ENCODE measurements around the gene DDR2. TPM values are rescaled to one million over a fixed set of nuclear protein-coding genes. Genes with fewer than 3 reads are reported as not detected.

The DDR2 gene
- total RNA-seq, 3 donors from 2014 or later = 0.29 to 0.84 (median 0.38) TPM

DNA sequence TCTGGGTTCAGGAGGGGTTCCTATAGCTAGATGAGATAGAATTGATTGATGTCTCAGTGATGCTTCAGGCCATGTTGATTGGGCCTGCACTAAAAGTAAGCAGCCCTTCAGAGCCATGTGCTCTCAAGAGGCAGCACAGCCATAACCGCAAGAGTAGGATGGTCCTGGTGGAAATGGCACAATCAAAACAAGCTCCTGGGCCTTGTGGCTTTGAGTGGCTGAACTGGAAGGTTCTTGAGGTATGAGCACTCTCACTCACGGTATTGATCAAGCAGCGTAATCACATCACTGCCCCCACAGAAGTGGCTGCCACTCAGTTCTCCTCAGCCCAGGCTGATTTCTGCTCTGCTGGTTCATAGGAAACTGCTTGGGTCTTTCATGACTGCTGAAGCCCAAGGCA, 76.0 kb downstream of the DDR2 start:
- DNase-seq = no peak
- no peak overlapping the region for H3K4me3 Mint-ChIP-seq
- H3K36me3 Mint-ChIP-seq (ENCODE audit: insufficient read depth) = no peaks in the 10 kb centered on the region
- no peaks in the 10 kb centered on the region for H3K9me3 Mint-ChIP-seq
- H3K27me3 Mint-ChIP-seq (ENCODE audit: low read depth) = no peaks in the 10 kb centered on the region
- no peaks in the 10 kb centered on the region for H3K4me1 Mint-ChIP-seq (ENCODE audit: low read depth)
- no peak for ATAC-seq

DNA sequence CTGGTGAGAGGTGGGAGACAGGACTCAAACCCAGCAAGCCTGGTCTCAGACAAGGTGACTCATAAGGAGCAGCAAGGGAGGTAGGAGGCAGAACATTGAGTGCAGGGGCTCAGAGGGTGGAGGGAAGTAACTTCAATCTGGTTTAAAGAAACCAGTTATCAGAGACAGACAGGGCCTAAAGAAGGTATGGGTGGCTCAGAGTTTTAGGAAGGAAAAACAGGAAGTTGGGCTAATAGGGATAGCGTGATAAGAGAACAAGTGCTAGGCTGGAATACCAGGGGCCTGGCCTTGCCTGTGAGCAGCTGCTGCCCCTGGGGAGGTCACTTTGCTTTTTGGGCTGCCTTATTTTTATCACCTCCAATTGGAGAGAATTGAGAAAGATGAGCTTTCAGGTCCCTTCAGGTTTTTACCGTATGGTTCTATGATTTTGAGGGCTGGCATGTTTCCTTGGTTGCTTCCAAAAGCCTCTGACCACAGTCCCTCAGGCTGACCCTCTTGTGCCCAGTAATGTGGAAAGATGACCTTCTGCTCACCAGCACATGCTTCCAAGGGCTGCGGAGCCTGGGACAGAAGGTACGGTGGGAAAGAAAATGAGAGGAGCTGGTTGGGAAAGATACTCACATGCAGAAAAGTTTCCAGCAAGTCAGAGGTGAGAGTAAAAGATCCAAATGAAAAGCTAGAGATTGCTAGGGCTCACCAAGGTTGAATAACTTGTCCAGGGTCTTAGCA, 77.0 kb downstream of the DDR2 start:
- no peaks in the 10 kb centered on the region for H3K27me3 Mint-ChIP-seq (ENCODE audit: low read depth)
- no peaks in the 10 kb centered on the region for H3K4me1 Mint-ChIP-seq (ENCODE audit: low read depth)
- DNase-seq (no peak), ATAC-seq (no peak)
- no peak overlapping the region for H3K4me3 Mint-ChIP-seq
- no peaks in the 10 kb centered on the region for H3K36me3 Mint-ChIP-seq (ENCODE audit: insufficient read depth)
- H3K9me3 Mint-ChIP-seq = no peaks in the 10 kb centered on the region

DNA sequence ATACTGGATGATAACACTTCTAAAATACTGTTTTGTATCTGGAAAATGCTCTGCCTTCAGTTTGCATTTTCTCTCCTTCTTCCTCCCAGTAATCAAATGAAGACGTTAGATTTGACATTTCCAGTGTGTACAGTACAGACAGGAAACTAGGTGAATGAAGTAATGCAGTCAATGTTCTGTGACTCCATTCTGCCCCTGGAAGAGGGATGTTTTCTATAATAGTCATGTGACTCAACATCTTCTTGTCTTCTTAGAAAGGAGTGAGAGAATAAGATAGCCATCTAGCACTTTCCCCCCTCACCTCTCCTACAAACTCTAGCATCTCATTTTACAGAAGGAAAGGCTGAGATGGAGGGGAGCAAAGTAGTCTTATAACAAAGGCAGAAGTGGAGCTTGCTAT, 77.6 kb downstream of the DDR2 start:
- Mint-ChIP-seq H3K9me3 (no peaks in the 10 kb centered on the region), H3K27me3 (ENCODE audit: low read depth) (no peaks in the 10 kb centered on the region)

DNA sequence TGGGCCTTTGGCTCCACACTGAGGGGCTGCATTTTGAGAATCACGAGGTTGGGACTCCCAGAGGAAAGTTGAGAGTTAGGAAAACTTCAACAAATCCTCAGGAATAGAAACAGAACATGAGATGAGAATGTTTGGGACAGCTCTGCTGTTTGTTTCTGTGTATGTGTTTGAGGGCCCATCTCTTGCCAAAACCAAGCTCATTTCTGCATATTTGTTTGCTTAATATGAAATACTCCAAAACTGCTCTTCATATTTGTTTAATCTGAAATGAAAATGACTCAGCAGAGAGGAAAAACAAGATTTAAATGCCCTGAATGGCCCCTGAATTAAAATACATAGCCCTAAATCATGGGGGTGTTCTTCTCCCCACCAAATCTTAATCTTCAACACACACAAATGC, 78.1 kb downstream of the DDR2 start:
- Mint-ChIP-seq H3K4me3 (no peak overlapping the region), H3K9me3 (no peaks in the 10 kb centered on the region), H3K4me1 (ENCODE audit: low read depth) (no peaks in the 10 kb centered on the region), H3K27me3 (ENCODE audit: low read depth) (no peaks in the 10 kb centered on the region), H3K36me3 (ENCODE audit: insufficient read depth) (no peaks in the 10 kb centered on the region)
- no peak for ATAC-seq
- DNase-seq = no peak

More for the DNA sequence above, 77.6 kb downstream of the DDR2 start:
- Mint-ChIP-seq H3K36me3 (ENCODE audit: insufficient read depth) (no peaks in the 10 kb centered on the region), H3K4me3 (no peak overlapping the region), H3K4me1 (ENCODE audit: low read depth) (no peaks in the 10 kb centered on the region)
- no peak for DNase-seq
- no peak for ATAC-seq

DNA sequence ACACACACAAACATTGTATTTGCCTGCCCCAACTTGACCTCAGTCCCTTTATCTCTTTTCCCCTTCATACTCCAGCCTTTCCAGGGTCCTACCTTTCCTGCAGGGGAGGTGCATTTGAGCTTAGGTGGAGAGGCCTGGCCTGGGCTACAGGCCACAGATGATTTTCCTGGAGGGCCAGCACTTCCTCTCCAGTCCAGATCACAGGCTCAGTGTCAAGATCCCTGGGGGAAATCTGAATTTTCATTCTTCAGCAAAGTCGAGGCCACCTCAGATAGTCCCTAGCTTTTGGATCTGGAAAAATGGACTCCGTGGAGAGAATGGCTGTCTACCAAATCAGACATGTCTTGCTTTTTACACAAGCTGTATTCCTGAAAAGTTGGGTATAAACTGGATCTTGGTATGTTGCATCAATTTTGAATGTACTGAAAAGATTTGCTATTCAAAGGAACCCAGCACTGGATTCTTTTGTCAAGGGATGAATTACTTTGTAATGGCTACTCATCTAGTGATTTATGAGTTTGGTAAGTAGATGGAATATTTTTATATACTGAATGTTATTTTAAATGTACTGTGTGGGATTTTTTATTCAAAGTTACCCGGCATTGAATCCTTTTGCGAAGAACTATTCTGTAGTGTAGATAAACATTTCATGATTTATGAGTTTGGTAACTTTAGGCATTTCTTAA, 78.7 kb downstream of the DDR2 start:
- Mint-ChIP-seq H3K36me3 (ENCODE audit: insufficient read depth) (no peaks in the 10 kb centered on the region), H3K9me3 (no peaks in the 10 kb centered on the region), H3K4me3 (no peak overlapping the region), H3K27me3 (ENCODE audit: low read depth) (no peaks in the 10 kb centered on the region), H3K4me1 (ENCODE audit: low read depth) (no peaks in the 10 kb centered on the region)
- DNase-seq (no peak), ATAC-seq (no peak)

DNA sequence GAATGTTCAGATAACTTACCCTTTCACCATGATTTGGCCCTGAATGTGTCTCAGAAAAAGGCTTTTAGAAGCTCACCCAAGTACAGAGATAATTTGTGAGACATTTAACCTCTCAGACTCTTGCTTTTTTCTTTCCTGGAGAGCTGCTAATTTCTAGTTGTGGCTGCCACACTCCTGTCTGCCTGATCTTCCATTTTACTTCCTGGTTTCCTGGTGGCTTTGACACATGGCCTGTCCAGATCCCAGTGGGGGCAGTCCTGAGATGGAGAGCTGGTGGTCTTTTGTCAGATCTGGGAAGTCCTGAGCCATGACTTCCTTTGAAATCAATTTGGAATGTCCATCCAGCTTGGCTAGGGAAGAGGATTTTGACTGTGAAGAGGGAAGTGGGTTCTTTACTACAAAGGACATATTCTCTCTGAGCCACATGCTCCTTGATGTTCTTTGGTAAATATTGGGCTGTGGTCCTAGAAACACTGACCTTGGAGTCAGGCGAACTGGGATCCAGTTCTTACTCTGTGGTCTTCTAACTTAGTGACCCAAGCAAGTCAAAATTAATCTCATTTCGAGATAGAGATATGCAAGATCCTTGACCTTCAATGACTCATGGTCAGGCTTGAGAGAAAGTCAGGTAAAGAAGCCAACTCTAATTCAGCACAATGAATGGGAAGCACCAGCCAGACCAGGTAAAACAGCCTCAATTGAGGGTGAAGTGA, 80.2 kb downstream of the DDR2 start:
- no peaks in the 10 kb centered on the region for H3K36me3 Mint-ChIP-seq (ENCODE audit: insufficient read depth)
- no peak overlapping the region for H3K4me3 Mint-ChIP-seq
- ATAC-seq (no peak), DNase-seq (no peak)
- H3K27me3 Mint-ChIP-seq (ENCODE audit: low read depth) = no peaks in the 10 kb centered on the region
- no peaks in the 10 kb centered on the region for H3K9me3 Mint-ChIP-seq
- no peaks in the 10 kb centered on the region for H3K4me1 Mint-ChIP-seq (ENCODE audit: low read depth)

DNA sequence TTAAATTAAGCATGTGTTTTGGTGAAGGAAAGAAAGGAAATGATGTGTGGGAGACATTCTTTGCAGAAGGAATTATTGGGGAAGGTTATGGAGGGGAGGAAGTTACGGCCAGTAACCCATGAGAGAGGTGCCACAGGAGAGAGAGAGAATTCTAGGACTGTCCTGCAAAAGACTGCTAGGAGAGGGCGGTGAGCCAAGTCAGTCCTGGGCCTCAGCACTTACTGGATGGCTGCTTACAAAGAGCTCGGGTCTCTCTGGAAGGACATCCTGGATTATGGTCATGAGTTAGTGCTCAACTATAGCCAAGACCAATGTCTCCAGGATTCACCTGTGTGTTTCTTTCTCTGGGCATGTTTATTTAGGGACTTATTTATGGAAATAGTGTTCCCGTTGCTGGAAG, 83.9 kb downstream of the DDR2 start:
- ATAC-seq = no peak

DNA sequence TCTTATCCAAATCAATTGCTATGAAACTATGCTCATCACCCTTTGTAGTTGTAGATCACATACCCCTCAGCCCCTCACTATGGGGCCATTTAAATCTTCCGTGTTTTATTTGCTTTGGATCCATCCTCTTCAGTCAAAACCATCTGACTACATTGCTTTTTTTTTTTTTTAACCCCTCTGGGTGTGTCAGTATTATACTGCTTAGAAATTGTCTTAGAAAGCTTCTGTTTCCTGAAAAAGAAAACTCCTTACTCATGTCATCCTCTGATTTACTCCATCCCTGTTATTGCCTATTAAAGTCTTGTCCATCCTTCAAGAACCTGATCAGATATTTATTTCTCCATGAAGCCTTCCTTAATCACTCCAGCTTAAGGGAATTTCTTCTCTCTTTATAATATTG, 84.3 kb downstream of the DDR2 start:
- ATAC-seq (no peak), DNase-seq (no peak)
- Mint-ChIP-seq H3K36me3 (ENCODE audit: insufficient read depth) (no peaks in the 10 kb centered on the region), H3K9me3 (no peaks in the 10 kb centered on the region), H3K4me3 (no peak overlapping the region), H3K27me3 (ENCODE audit: low read depth) (no peaks in the 10 kb centered on the region), H3K4me1 (ENCODE audit: low read depth) (no peaks in the 10 kb centered on the region)

More for the DNA sequence above, 83.9 kb downstream of the DDR2 start:
- DNase-seq = no peak
- Mint-ChIP-seq H3K36me3 (ENCODE audit: insufficient read depth) (no peaks in the 10 kb centered on the region), H3K4me3 (no peak overlapping the region), H3K4me1 (ENCODE audit: low read depth) (no peaks in the 10 kb centered on the region), H3K9me3 (no peaks in the 10 kb centered on the region), H3K27me3 (ENCODE audit: low read depth) (no peaks in the 10 kb centered on the region)

DNA sequence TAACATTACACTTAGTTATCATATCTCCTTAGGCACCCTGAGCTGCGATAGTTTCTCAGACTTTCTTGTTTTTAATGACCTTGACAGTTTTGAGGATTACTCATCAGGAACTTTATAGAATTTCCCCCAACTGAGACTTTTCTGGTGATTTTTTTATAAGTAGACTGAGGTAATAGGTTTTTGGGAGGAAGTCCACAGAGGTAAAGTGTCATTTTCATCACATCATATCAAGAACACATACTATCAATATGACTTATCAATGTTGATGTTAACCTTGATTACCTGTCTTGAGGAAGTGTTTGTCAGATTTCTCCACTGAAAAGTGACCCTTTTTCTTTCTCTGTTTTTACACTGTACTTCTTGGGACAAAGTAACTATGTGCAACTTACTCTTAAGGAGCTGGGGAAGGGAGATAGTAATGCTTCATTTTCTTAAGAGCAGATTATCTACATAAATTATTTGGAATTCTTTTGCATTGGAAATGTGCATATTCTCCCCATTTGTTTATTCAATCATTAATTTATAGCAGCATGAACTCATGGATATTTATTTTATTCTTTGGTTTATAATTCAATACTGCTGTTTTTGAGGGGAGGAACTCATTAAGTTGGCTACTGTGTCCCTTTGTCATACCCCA, 85.4 kb downstream of the DDR2 start:
- Mint-ChIP-seq H3K4me1 (ENCODE audit: low read depth) (no peaks in the 10 kb centered on the region), H3K9me3 (no peaks in the 10 kb centered on the region), H3K27me3 (ENCODE audit: low read depth) (no peaks in the 10 kb centered on the region), H3K4me3 (no peak overlapping the region), H3K36me3 (ENCODE audit: insufficient read depth) (no peaks in the 10 kb centered on the region)
- ATAC-seq (no peak), DNase-seq (no peak)

DNA sequence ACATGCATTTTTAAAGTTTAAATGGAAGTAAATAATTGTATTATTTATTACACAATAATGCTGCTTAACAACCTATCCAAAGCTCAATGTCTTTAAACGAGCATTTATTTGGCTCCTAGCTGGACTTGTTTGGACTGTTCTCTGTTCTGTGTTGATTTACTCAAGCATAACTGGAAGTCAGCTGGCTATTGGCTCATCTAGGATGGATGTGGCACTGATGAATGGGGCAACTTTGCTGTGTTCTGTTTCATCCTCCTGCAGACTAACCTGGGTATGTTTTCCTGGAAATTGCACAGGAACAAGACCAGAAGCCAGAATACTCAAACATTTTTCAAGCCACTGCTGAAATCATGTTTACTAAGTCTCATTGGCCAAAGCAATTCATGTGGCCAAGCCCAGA, 87.4 kb downstream of the DDR2 start:
- Mint-ChIP-seq H3K27me3 (ENCODE audit: low read depth) (no peaks in the 10 kb centered on the region), H3K4me1 (ENCODE audit: low read depth) (no peaks in the 10 kb centered on the region), H3K9me3 (no peaks in the 10 kb centered on the region), H3K36me3 (ENCODE audit: insufficient read depth) (no peaks in the 10 kb centered on the region), H3K4me3 (no peak overlapping the region)
- DNase-seq (no peak), ATAC-seq (no peak)

DNA sequence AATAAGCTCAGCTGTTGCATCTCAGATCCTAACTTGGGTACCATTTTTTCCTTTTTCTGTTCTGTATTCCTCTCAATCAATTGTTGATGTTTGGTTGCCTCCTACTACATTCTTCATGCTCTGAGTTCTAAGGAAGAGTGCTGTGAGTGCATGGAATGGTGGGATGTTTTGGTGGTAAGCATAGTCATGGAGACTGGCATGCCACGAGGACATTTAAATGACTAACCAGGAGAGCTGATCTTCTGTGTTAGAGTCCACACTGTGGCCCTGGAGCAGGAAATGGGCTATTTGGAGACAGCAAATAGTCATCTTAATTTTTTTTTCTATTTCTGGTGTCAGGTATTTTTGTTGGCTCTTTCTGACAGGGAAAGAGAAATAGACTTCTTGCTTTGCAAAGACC, 88.7 kb downstream of the DDR2 start:
- DNase-seq (no peak), ATAC-seq (no peak)
- H3K27me3 Mint-ChIP-seq (ENCODE audit: low read depth) = no peaks in the 10 kb centered on the region
- H3K4me1 Mint-ChIP-seq (ENCODE audit: low read depth) = no peaks in the 10 kb centered on the region
- H3K4me3 Mint-ChIP-seq = no peak overlapping the region
- no peaks in the 10 kb centered on the region for H3K36me3 Mint-ChIP-seq (ENCODE audit: insufficient read depth)
- no peaks in the 10 kb centered on the region for H3K9me3 Mint-ChIP-seq

DNA sequence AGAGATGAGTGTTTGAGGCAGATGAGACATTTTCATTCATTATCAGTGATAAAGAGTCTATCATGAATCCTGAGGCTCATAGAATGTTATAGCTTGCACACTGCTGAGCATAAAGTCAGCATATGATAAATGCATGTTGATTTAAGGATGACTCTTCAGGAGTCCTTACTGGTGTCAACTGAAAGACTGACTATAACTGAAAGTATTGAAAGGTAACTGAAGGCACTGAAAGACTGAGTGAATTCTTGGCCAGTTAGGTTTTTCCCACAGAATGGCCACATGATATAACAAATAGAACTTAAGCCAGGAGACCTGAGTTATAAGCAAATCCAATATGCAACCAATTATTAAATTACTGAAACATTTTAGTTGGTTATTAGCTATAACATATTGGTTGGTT, 89.2 kb downstream of the DDR2 start:
- no peaks in the 10 kb centered on the region for H3K27me3 Mint-ChIP-seq (ENCODE audit: low read depth)
- ATAC-seq (no peak), DNase-seq (no peak)
- no peak overlapping the region for H3K4me3 Mint-ChIP-seq
- no peaks in the 10 kb centered on the region for H3K36me3 Mint-ChIP-seq (ENCODE audit: insufficient read depth)
- H3K9me3 Mint-ChIP-seq = no peaks in the 10 kb centered on the region
- no peaks in the 10 kb centered on the region for H3K4me1 Mint-ChIP-seq (ENCODE audit: low read depth)

DNA sequence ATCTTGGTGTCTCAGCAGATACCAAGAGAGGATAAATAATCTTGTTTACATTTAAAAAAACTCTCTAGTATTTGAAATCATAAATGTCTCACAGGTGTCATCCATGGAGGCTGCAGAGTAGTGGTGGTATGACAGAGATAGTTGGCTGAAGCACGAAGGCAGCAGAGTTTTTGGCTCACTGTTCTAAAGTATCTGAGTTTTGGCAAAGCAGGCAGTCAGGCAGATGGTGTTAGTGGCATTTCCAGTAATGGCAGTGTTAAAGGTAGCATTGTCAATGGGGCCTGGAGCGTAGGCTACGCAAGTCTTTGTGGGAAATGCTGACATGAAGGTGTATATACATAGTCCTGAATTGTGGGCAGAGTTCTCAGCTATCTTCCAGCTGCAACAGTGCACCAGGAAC, 89.8 kb downstream of the DDR2 start:
- Mint-ChIP-seq H3K9me3 (no peaks in the 10 kb centered on the region), H3K27me3 (ENCODE audit: low read depth) (no peaks in the 10 kb centered on the region), H3K4me1 (ENCODE audit: low read depth) (no peaks in the 10 kb centered on the region), H3K36me3 (ENCODE audit: insufficient read depth) (no peaks in the 10 kb centered on the region), H3K4me3 (no peak overlapping the region)
- DNase-seq (no peak), ATAC-seq (no peak)

DNA sequence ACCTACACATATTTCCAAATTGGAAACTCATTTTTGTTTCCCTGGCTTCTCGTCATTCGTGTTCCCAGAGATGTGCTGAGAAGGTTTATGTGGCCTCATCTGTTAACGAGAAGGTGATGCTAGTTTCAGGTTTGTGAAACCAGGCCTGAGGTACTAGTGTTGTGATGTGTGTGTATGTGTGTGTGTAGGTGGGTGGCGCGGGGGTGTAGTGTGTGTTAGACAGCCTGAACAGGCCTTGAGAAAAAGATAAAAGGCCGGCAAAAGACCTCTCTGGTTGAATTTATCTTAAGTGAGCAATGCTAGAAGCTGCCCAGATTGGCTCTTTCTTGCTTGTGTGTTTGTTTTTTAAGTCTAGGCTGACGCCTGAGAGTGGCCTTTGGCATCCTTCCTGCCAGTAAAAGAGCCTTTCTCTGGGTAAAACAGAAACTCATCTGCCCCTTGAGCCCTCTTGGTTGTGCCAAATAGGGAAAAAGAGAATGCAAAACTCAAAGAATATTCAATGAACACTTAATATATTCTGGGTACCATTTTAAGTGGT, 92.4 kb downstream of the DDR2 start:
- DNase-seq = no peak
- ATAC-seq = no peak
- Mint-ChIP-seq H3K4me3 (no peak overlapping the region), H3K36me3 (ENCODE audit: insufficient read depth) (no peaks in the 10 kb centered on the region), H3K27me3 (ENCODE audit: low read depth) (no peaks in the 10 kb centered on the region), H3K9me3 (no peaks in the 10 kb centered on the region), H3K4me1 (ENCODE audit: low read depth) (no peaks in the 10 kb centered on the region)
